Fibroblast of lung (primary cell): ENCODE measurements around the gene SPINDOC.

Experiments
- EZH2 ChIP-seq: IDR thresholded peaks from 2 replicates; pipeline ENCODE4 v1.5.1; 2012; ENCODE audit warnings: low read length, control low read depth, mild to moderate bottlenecking; ENCODE audit errors: missing control alignments
- TF ChIP-seq, protein P1 (sequence below), 2 donors: IDR thresholded peaks in 1 of 2; conservative IDR thresholded peaks in 1 of 2; 1 replicate in 1 of 2; 2 replicates in 1 of 2; pipeline ENCODE4 v1.5.1; 2011 to 2012; ENCODE audit warnings: low read length in 2 of 2, control low read depth in 1 of 2, inconsistent platforms in 1 of 2, low read depth in 1 of 2, mild to moderate bottlenecking in 1 of 2

DNA sequence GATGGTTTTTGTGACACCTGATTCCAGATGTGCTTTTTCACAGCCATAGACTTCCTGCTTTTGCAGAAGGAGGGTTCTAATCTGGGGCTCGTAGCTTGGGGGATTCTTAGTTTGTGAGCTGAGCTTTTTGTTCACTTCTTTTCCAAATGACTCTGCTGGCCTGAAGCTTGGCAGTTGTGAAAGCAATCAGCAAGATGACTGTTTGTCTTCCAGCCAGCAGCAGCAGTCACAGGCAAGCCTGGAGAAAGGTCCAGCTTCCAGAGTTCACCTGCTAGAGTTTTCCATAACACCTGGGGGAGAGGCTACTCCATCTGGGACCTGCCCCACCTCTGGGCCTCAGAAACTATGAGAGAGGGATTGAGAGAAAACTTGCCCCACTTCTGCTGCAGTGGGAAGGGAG lies 29.8 kb downstream of the SPINDOC start:
- TF ChIP-seq, protein P1, sequence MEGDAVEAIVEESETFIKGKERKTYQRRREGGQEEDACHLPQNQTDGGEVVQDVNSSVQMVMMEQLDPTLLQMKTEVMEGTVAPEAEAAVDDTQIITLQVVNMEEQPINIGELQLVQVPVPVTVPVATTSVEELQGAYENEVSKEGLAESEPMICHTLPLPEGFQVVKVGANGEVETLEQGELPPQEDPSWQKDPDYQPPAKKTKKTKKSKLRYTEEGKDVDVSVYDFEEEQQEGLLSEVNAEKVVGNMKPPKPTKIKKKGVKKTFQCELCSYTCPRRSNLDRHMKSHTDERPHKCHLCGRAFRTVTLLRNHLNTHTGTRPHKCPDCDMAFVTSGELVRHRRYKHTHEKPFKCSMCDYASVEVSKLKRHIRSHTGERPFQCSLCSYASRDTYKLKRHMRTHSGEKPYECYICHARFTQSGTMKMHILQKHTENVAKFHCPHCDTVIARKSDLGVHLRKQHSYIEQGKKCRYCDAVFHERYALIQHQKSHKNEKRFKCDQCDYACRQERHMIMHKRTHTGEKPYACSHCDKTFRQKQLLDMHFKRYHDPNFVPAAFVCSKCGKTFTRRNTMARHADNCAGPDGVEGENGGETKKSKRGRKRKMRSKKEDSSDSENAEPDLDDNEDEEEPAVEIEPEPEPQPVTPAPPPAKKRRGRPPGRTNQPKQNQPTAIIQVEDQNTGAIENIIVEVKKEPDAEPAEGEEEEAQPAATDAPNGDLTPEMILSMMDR (conservative IDR thresholded peaks at IDR 0.05 in 1 of 2, IDR thresholded peaks at IDR 0.05 in 1 of 2; ENCODE audit: low read depth in 1 of 2, low read length in 2 of 2): no peak
- TF ChIP-seq EZH2: no peak
